ENCODE measurements around the gene ANGPTL7. TPM values are rescaled to one million over a fixed set of nuclear protein-coding genes. Genes with fewer than 3 reads are reported as not detected.

Gene ANGPTL7
- total RNA-seq, 2 experiments from 2014 or later = not detected

DNA sequence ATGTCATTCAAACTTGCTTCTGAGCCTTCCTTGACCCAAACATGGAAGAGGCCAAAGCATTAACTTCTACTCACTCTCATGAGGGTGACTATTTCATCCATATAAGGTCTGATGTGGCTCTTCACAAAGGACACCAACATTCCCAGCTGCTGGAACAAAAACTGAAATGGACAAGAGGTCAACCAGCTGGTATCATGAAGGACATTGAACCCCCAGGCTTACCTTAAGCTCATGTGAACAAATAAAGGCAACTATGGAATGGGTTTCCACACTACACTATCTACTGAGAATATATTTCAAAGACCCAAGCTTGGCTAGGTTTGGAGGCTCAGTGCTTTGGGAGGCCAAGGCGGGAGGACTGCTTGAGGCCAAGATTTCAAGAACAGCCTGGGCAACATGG, 26.9 kb downstream of the ANGPTL7 start:
- ChIA-PET CTCF (interaction anchor here (1.4 kb wide), 1 partner anchor 178 kb away, joined by 6 read pairs; no protein-coding TSS in a partner anchor), POLR2A (interaction anchor here (1.0 to 1.2 kb wide), 2 partner anchors 47 to 79 kb away, joined by 3 to 4 read pairs; partner anchors contain the start of gene MTOR)
- no peak overlapping the region for H3K27ac Mint-ChIP-seq

DNA sequence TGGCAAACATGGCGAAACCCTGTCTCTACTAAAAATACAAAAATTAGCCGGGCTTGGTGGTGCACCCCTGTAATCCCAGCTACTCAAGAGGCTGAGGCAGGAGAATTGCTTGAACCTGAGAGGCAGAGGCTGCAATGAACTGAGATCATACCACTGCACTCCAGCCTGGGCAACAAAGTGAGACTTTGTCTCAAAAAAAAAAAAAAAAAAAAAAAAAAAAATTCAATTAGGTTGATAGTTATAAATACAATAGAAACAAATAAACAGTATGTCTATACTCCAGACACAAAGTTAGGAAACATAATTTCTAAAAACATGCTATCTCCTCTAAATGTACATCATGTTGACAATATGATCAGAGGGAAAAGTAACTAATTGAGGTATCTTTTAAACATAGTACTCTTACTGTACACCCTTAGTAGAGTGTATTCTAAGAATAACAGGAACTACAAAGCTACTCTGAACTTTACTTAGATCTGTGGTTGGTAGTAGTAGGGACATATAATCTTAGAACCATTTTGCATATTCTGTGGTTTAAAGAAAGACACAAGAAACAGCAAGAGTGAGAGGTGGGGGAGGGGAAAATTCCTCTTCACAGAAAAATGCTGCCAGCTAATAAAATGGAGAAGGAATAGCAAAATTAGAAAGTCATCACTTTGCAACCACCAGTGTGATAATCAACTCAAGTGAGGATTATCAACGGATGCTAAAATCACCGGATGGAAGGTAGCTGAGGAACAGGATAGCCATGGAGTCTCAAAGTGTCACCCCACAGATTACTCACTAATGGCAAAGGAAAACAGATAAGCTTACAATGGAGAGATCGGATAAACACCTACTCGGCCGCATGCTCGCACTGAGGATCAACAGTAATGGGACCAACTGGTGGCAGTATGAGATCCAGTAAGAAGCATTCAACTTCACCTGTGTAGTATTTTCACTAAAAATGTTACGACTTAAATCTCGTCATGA, 38.2 kb downstream of the ANGPTL7 start:
- Mint-ChIP-seq H3K9me3 (no peaks in the 10 kb centered on the region), H3K36me3 (ENCODE audit: low read depth) (peaks cover 43% of the 10 kb centered on the region), H3K4me1 (ENCODE audit: low read depth) (peaks cover 8% of the 10 kb centered on the region), H3K4me3 (no peak overlapping the region), H3K27ac (peak overlapping the region; percentile 72), H3K27me3 (no peaks in the 10 kb centered on the region)
- ATAC-seq (peak; percentile 47), DNase-seq (no peak)
- no peak for TF ChIP-seq CTCF (IDR thresholded peaks at IDR 0.05)
- ChIA-PET POLR2A (no interaction called here), CTCF (interaction anchor here (0.8 to 4.1 kb wide), 5 partner anchors 14 to 196 kb away, joined by 3 to 29 read pairs (median 6); no protein-coding TSS in a partner anchor)
- intact Hi-C loops (cut with micrococcal nuclease) = no loop called here

More for the DNA sequence above, 26.9 kb downstream of the ANGPTL7 start:
- no peak overlapping the region for H3K4me3 Mint-ChIP-seq
- H3K9me3 Mint-ChIP-seq = no peaks in the 10 kb centered on the region
- intact Hi-C loops (cut with micrococcal nuclease) = no loop called here
- no peak for ATAC-seq
- no peak for DNase-seq
- TF ChIP-seq CTCF (IDR thresholded peaks at IDR 0.05) = no peak
- peaks cover 30% of the 10 kb centered on the region for H3K36me3 Mint-ChIP-seq (ENCODE audit: low read depth)
- H3K27me3 Mint-ChIP-seq = no peaks in the 10 kb centered on the region
- no peaks in the 10 kb centered on the region for H3K4me1 Mint-ChIP-seq (ENCODE audit: low read depth)

DNA sequence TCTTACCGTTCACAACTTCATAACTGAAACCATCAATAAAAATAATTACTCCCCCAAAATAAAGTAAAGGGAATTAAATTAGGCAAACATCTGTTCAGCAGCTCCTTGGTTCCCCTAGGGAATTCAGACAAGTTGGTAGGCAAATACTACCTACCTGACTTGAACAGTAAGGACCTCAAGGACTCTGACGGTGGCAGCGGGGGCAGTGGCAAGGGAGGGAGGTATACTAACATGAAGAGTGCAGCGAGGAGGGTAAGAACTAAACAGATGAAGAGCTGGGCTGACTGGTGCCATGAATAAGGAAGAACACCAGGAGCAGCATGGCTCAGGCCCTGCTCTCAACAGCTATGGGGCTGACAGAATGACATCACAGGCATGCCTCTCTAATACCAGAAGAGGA, 40.0 kb downstream of the ANGPTL7 start:
- DNase-seq (no peak), ATAC-seq (no peak)
- Mint-ChIP-seq H3K36me3 (ENCODE audit: low read depth) (peaks cover 51% of the 10 kb centered on the region), H3K9me3 (no peaks in the 10 kb centered on the region), H3K27ac (no peak overlapping the region), H3K27me3 (no peaks in the 10 kb centered on the region), H3K4me3 (no peak overlapping the region), H3K4me1 (ENCODE audit: low read depth) (peaks cover 8% of the 10 kb centered on the region)
- intact Hi-C loops (cut with micrococcal nuclease) = no loop called here
- no peak for TF ChIP-seq CTCF (IDR thresholded peaks at IDR 0.05)
- CTCF ChIA-PET = interaction anchor here (1.5 to 4.1 kb wide), 2 partner anchors 13 to 192 kb away, joined by 4 to 29 read pairs; no protein-coding TSS in a partner anchor
- POLR2A ChIA-PET = interaction anchor here (0.6 kb wide), 1 partner anchor 154 kb away, joined by 3 read pairs; no protein-coding TSS in a partner anchor

GRCh38 chr1:11233208-11233607, 44.1 kb downstream of the ANGPTL7 start:
- DNase-seq = no peak
- no peak overlapping the region for H3K4me3 Mint-ChIP-seq
- TF ChIP-seq CTCF (IDR thresholded peaks at IDR 0.05) = no peak
- intact Hi-C loops (cut with micrococcal nuclease) = no loop called here
- ChIA-PET CTCF (interaction anchor here (2.5 to 3.7 kb wide), 2 partner anchors 8 to 195 kb away, joined by 9 to 11 read pairs; no protein-coding TSS in a partner anchor), POLR2A (interaction anchor here (1.0 kb wide), 1 partner anchor 25 kb away, joined by 4 read pairs; no protein-coding TSS in a partner anchor)
- H3K4me1 Mint-ChIP-seq (ENCODE audit: low read depth) = peaks cover 5% of the 10 kb centered on the region
- no peaks in the 10 kb centered on the region for H3K9me3 Mint-ChIP-seq
- ATAC-seq = no peak
- peaks cover 45% of the 10 kb centered on the region for H3K36me3 Mint-ChIP-seq (ENCODE audit: low read depth)
- no peak overlapping the region for H3K27ac Mint-ChIP-seq
- H3K27me3 Mint-ChIP-seq = no peaks in the 10 kb centered on the region

Measured in activated CD8-positive, alpha-beta T cell treated with anti-CD3 and anti-CD28 coated beads for 36 hours (primary cell).